A673 (cell line): ENCODE results near the gene GRIK2.

Experiments
- CTCF ChIP-seq: fragments of 300-800, 200-600 bp; sonication (generic); conservative IDR thresholded peaks from 2 replicates; pipeline ENCODE4 v1.5.1; 2017; ENCODE audit warnings: low read depth, mild to moderate bottlenecking, antibody characterized with exemption, low read length, moderate library complexity, mixed read lengths
- EZH2 ChIP-seq: fragments of 200-600 bp; sonication (generic); IDR thresholded peaks from 2 replicates; pipeline ENCODE4 v1.6.1; 2017; ENCODE audit warnings: borderline replicate concordance, low read depth, mild to moderate bottlenecking, mixed read lengths, antibody characterized with exemption, low read length; ENCODE audit not compliant: poor library complexity, severe bottlenecking

GRCh38 chr6:101633081-101633480 is 239.6 kb downstream of the GRIK2 start:
- TF ChIP-seq CTCF: no peak
- TF ChIP-seq EZH2: no peak
